ENCODE data around the gene SLC39A9. TPM values are rescaled to one million over a fixed set of nuclear protein-coding genes. Genes with fewer than 3 reads are reported as not detected.

SLC39A9 gene
- total and polyA plus RNA-seq, 10 of the 15 experiments (the other 5 are each of a cell fraction or from before 2014, with no cell fraction given) = 19.9 to 109 (median 46.9) TPM

GRCh38 chr14:69487771-69488170 is 89.3 kb downstream of the SLC39A9 start:
- no peaks in the 10 kb centered on the region for H4K20me1 ChIP-seq (ENCODE audit: control insufficient read depth, insufficient read depth)
- H3K9ac ChIP-seq (ENCODE audit: control insufficient read depth, insufficient read depth, low read length) = no peak overlapping the region
- peaks cover 9 to 14% of the 10 kb centered on the region in 2 experiments; a peak in 3 of 4 replicates for H3K27me3 ChIP-seq (replicated peaks in 1 of 2; ENCODE audit: control insufficient read depth in 2 of 2, insufficient read depth in 2 of 2, low read length in 1 of 2)
- RAD21 ChIA-PET (ENCODE audit: unreplicated experiment) = no interaction called here
- 40% methylated on average over 4 of the region's 4 CpGs for WGBS (ENCODE audit: insufficient coverage, insufficient replicate concordance, low lambda C conversion rate, missing lambda C conversion rate)
- in situ Hi-C loops (cut with MboI) = no loop called here
- H3K36me3 ChIP-seq (ENCODE audit: control insufficient read depth in 2 of 2, insufficient read depth in 2 of 2, low read length in 1 of 2) = no peaks in the 10 kb centered on the region
- intact Hi-C loops (cut with micrococcal nuclease; ENCODE audit: unreplicated experiment) = no loop called here
- H3K27ac ChIP-seq (ENCODE audit: control insufficient read depth, insufficient read depth) = no peak overlapping the region
- H3K9me3 ChIP-seq (replicated peaks; ENCODE audit: control insufficient read depth, insufficient read depth, low read length) = no peaks in the 10 kb centered on the region
- FAIRE-seq (no peak), DNase-seq (ENCODE audit: low read depth, low spot score) (no peak), ATAC-seq (no peak)
- no peak overlapping the region for H3K4me2 ChIP-seq (ENCODE audit: control insufficient read depth, insufficient read depth)
- POLR2A ChIA-PET = no interaction called here
- H2AFZ ChIP-seq (ENCODE audit: control insufficient read depth, low read depth, low read length) = no peak overlapping the region
- H3K79me2 ChIP-seq (ENCODE audit: control insufficient read depth, insufficient read depth, low read length) = no peaks in the 10 kb centered on the region
- CTCF ChIA-PET = interaction anchor here (1.0 to 3.0 kb wide), 2 partner anchors 13 to 245 kb away, joined by 5 to 15 read pairs; no protein-coding TSS in a partner anchor
- no peak overlapping the region for H3K4me3 ChIP-seq
- H3K4me1 ChIP-seq (ENCODE audit: control insufficient read depth, insufficient read depth, low read length) = no peaks in the 10 kb centered on the region
- SMC1A ChIA-PET (ENCODE audit: uncharacterized antibody, unreplicated experiment) = interaction anchor here (1.0 to 2.2 kb wide), 2 partner anchors 12 to 28 kb away, joined by 3 to 6 read pairs; no protein-coding TSS in a partner anchor
- no TSS peak for BruUV-seq (replicated peaks)
- no peak for TF ChIP-seq IKZF2 (IDR thresholded peaks at IDR 0.05)
- TF ChIP-seq SIN3A (IDR thresholded peaks at IDR 0.05; ENCODE audit: low read depth, low read length) = no peak
- TF ChIP-seq, protein P1, sequence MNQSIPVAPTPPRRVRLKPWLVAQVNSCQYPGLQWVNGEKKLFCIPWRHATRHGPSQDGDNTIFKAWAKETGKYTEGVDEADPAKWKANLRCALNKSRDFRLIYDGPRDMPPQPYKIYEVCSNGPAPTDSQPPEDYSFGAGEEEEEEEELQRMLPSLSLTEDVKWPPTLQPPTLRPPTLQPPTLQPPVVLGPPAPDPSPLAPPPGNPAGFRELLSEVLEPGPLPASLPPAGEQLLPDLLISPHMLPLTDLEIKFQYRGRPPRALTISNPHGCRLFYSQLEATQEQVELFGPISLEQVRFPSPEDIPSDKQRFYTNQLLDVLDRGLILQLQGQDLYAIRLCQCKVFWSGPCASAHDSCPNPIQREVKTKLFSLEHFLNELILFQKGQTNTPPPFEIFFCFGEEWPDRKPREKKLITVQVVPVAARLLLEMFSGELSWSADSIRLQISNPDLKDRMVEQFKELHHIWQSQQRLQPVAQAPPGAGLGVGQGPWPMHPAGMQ (IDR thresholded peaks at IDR 0.05; ENCODE audit: borderline replicate concordance) = no peak
- TF ChIP-seq TCF7 (IDR thresholded peaks at IDR 0.05; ENCODE audit: borderline replicate concordance) = no peak
- TF ChIP-seq, protein P2, sequence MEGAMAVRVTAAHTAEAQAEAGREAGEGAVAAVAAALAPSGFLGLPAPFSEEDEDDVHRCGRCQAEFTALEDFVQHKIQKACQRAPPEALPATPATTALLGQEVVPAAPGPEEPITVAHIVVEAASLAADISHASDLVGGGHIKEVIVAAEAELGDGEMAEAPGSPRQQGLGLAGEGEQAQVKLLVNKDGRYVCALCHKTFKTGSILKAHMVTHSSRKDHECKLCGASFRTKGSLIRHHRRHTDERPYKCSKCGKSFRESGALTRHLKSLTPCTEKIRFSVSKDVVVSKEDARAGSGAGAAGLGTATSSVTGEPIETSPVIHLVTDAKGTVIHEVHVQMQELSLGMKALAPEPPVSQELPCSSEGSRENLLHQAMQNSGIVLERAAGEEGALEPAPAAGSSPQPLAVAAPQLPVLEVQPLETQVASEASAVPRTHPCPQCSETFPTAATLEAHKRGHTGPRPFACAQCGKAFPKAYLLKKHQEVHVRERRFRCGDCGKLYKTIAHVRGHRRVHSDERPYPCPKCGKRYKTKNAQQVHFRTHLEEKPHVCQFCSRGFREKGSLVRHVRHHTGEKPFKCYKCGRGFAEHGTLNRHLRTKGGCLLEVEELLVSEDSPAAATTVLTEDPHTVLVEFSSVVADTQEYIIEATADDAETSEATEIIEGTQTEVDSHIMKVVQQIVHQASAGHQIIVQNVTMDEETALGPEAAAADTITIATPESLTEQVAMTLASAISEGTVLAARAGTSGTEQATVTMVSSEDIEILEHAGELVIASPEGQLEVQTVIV (IDR thresholded peaks at IDR 0.05; ENCODE audit: borderline replicate concordance, partially characterized antibody) = no peak
- no peak for TF ChIP-seq TCF12 (IDR thresholded peaks at IDR 0.05; ENCODE audit: low read depth, low read length)
- no peak for TF ChIP-seq SUPT20H (IDR thresholded peaks at IDR 0.05; ENCODE audit: borderline replicate concordance, control insufficient read depth, low read depth, low read length)
- TF ChIP-seq, protein P3, sequence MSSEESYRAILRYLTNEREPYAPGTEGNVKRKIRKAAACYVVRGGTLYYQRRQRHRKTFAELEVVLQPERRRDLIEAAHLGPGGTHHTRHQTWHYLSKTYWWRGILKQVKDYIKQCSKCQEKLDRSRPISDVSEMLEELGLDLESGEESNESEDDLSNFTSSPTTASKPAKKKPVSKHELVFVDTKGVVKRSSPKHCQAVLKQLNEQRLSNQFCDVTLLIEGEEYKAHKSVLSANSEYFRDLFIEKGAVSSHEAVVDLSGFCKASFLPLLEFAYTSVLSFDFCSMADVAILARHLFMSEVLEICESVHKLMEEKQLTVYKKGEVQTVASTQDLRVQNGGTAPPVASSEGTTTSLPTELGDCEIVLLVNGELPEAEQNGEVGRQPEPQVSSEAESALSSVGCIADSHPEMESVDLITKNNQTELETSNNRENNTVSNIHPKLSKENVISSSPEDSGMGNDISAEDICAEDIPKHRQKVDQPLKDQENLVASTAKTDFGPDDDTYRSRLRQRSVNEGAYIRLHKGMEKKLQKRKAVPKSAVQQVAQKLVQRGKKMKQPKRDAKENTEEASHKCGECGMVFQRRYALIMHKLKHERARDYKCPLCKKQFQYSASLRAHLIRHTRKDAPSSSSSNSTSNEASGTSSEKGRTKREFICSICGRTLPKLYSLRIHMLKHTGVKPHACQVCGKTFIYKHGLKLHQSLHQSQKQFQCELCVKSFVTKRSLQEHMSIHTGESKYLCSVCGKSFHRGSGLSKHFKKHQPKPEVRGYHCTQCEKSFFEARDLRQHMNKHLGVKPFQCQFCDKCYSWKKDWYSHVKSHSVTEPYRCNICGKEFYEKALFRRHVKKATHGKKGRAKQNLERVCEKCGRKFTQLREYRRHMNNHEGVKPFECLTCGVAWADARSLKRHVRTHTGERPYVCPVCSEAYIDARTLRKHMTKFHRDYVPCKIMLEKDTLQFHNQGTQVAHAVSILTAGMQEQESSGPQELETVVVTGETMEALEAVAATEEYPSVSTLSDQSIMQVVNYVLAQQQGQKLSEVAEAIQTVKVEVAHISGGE (CRISPR knock-in tag; IDR thresholded peaks at IDR 0.05) = no peak
- no peak for TF ChIP-seq MAX (IDR thresholded peaks at IDR 0.05; ENCODE audit: low read depth, low read length)
- no peak for TF ChIP-seq TBL1XR1 (IDR thresholded peaks at IDR 0.05; ENCODE audit: low read depth, low read length)
- TF ChIP-seq ASH2L (IDR thresholded peaks at IDR 0.05; ENCODE audit: borderline replicate concordance, low read depth) = no peak
- TF ChIP-seq MYC (IDR thresholded peaks at IDR 0.05; ENCODE audit: insufficient read depth, insufficient read length, insufficient replicate concordance, low read length, severe bottlenecking) = no peak
- TF ChIP-seq IRF4 (IDR thresholded peaks at IDR 0.05; ENCODE audit: low read depth, low read length) = no peak
- no peak for TF ChIP-seq PML (IDR thresholded peaks at IDR 0.05; ENCODE audit: low read length)
- no peak for TF ChIP-seq EP300 (IDR thresholded peaks at IDR 0.05; ENCODE audit: borderline replicate concordance in 1 of 2, control insufficient read depth in 1 of 2, low read depth in 2 of 2, low read length in 2 of 2)
- TF ChIP-seq JUNB (IDR thresholded peaks at IDR 0.05) = no peak
- no peak for TF ChIP-seq CHD2 (IDR thresholded peaks at IDR 0.05; ENCODE audit: borderline replicate concordance, low read depth, low read length)
- TF ChIP-seq KDM1A (IDR thresholded peaks at IDR 0.05; ENCODE audit: borderline replicate concordance) = no peak
